Testis (tissue), 3 donors: ENCODE results near the gene ZFP42. TPM values are rescaled to one million over a fixed set of nuclear protein-coding genes. Genes with fewer than 3 reads are reported as not detected.

Experiments used
- DNase-seq: peaks from one replicate; pipeline ENCODE4 v3.0.0-alpha.2; 2019
- H3K27ac ChIP-seq, 2 donors: fragments of 200-600 bp; sonication (generic); one replicate each; pipeline ENCODE4 v1.5.1; 2019
- H3K27me3 ChIP-seq: fragments of 200-600 bp; sonication (generic); one replicate; pipeline ENCODE4 v1.5.1; 2019
- H3K36me3 ChIP-seq: fragments of 200-600 bp; sonication (generic); one replicate; pipeline ENCODE4 v1.5.1; 2017; ENCODE audit warnings: low read depth; ENCODE audit errors: missing control alignments
- H3K4me1 ChIP-seq: fragments of 200-600 bp; sonication (generic); one replicate; pipeline ENCODE4 v1.5.1; 2019
- H3K4me3 ChIP-seq, 2 donors: fragments of 200-600 bp; sonication (generic); one replicate each; pipeline ENCODE4 v1.5.1; 2017 to 2019
- H3K9me3 ChIP-seq: fragments of 200-600 bp; sonication (generic); one replicate; pipeline ENCODE4 v1.5.1; 2017
- POLR2A ChIP-seq: fragments of 450-650 bp; IDR thresholded peaks from one replicate; pipeline ENCODE4 v1.6.1; 2017; ENCODE audit warnings: antibody characterized with exemption, mild to moderate bottlenecking, moderate library complexity
- WGBS, 2 donors: methylation state at CpG; one replicate each; pipeline ENCODE4 v1.1.5; 2018; 5-methylcytosine and 5-hydroxymethylcytosine counted together
- intact Hi-C: fragments of 100-400 bp; cut with DNase I; formaldehyde crosslinking; loops from one replicate; pipeline ENCODE4 v1.15.1; 2023; ENCODE audit warnings: low total_unique reads
- polyA plus RNA-seq: library from polyadenylated mRNA; stranded (reverse); fragments of 350-450 nt; fragmentation: Illumina TruSeq; extraction: RNeasy Lipid Tissue Mini Kit (QIAGEN cat#74804); gene quantifications from one replicate; pipeline ENCODE4 v1.2.3, GENCODE V29; 2014; ENCODE audit warnings: low read depth, low replicate concordance; ENCODE audit not compliant: insufficient read depth
- total RNA-seq, 2 donors: library from RNA; depleted of rRNA; stranded (reverse); fragments of >200 nt; gene quantifications; one replicate each; pipeline ENCODE4 v1.2.3, GENCODE V29; 2016
- TF ChIP-seq, protein P1 (sequence below), 3 experiments: fragments of 450-650 bp in 2 of 3; fragments of 200-600 bp in 1 of 3; sonication (generic) in 1 of 3; IDR thresholded peaks; one replicate each; pipeline ENCODE4 v1.5.1; 2016 to 2019; ENCODE audit warnings: antibody characterized with exemption in 3 of 3, mild to moderate bottlenecking in 2 of 3, moderate library complexity in 1 of 3

Gene ZFP42
- total and polyA plus RNA-seq, 3 donors from 2014 or later = 1.2 to 3.3 (median 2.2) TPM

DNA sequence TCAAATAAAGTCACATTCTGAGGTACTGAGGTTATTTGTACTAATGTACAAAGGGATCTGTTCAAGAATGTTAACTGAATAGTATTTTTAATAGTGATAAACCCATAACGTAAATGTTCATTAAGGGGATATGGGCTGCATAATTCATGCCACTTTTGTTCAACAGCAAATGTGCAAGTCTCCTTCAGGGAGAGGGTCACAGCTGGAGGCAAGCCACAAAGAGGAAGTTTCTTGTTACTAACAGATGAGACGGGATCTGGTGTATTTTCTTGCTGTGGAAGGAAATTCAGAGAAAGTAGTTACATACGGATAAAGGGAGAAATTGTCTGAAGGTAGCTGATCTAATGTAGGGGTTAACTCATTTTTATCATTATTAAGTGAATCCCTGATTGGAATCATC, 10.0 kb downstream of the ZFP42 start:
- H3K4me1 ChIP-seq = no peaks in the 10 kb centered on the region
- no peak overlapping the region for H3K4me3 ChIP-seq
- no peak overlapping the region for H3K27ac ChIP-seq
- intact Hi-C loops = no loop called here
- TF ChIP-seq POLR2A = no peak
- TF ChIP-seq, protein P1, sequence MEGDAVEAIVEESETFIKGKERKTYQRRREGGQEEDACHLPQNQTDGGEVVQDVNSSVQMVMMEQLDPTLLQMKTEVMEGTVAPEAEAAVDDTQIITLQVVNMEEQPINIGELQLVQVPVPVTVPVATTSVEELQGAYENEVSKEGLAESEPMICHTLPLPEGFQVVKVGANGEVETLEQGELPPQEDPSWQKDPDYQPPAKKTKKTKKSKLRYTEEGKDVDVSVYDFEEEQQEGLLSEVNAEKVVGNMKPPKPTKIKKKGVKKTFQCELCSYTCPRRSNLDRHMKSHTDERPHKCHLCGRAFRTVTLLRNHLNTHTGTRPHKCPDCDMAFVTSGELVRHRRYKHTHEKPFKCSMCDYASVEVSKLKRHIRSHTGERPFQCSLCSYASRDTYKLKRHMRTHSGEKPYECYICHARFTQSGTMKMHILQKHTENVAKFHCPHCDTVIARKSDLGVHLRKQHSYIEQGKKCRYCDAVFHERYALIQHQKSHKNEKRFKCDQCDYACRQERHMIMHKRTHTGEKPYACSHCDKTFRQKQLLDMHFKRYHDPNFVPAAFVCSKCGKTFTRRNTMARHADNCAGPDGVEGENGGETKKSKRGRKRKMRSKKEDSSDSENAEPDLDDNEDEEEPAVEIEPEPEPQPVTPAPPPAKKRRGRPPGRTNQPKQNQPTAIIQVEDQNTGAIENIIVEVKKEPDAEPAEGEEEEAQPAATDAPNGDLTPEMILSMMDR (IDR thresholded peaks at IDR 0.05) = no peak
- WGBS, 2 donors = 70 to 82% methylated on average over 3 of the region's 3 CpGs
- H3K9me3 ChIP-seq = no peaks in the 10 kb centered on the region
- H3K36me3 ChIP-seq = no peaks in the 10 kb centered on the region
- H3K27me3 ChIP-seq = no peaks in the 10 kb centered on the region
- no peak for DNase-seq

DNA sequence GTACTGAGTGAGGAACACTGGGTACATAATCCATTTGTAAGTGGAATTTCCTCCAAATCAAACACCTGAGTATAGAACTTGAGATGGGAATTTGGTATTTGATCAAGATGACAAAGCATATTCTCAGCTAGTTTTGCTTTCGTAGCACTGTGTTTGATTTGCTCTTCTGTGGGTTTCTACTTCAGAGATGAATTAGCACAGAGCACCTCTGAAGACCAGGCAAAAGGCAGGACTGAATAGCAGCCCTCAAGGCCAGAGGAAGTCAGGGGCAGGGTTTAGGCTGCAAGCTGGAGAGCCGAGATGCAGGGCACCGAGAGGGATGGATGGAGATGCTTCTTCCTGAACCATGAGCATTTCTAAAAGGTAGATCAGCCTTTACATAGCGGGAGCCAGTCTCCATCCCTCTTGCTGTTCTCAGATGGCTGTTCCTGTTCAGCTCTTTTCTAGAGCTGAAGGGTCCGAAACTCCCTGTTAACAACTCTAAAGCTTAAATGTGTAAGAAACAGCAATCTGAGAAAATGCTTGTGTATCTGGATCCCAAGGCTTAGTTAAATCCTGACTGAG, 10.8 kb downstream of the ZFP42 start:
- no peak for TF ChIP-seq POLR2A
- TF ChIP-seq, protein P1 (IDR thresholded peaks at IDR 0.05) = no peak
- intact Hi-C loops = no loop called here

DNA sequence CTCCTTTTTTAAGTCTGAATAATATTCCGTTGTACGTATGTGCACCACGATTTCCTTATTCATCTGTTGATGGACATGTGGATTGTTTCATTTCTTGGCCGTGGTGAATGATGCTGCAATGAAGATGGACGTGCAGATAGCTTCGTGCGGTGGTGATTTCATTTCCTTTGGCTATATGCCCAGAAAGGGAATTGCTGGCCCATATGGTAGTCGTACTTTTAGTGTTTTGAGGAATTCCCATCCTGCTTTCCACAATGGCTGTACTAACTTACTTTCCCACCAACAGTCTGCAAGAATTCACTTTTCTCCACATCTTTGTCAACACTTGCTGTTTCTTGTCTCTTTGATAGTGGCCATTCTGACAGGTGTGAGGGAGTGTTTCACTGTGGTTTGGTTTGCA, 12.8 kb downstream of the ZFP42 start:
- DNase-seq = no peak
- intact Hi-C loops = no loop called here
- Histone ChIP-seq H3K36me3 (no peaks in the 10 kb centered on the region), H3K4me3 (no peak overlapping the region), H3K27ac (no peak overlapping the region), H3K9me3 (no peaks in the 10 kb centered on the region), H3K27me3 (no peaks in the 10 kb centered on the region), H3K4me1 (no peaks in the 10 kb centered on the region)
- TF ChIP-seq POLR2A = no peak
- TF ChIP-seq, protein P1 (IDR thresholded peaks at IDR 0.05) = no peak
- WGBS, 2 donors = 43 to 70% methylated on average over 8 of the region's 8 CpGs

More for the DNA sequence above, 10.8 kb downstream of the ZFP42 start:
- H3K36me3 ChIP-seq = no peaks in the 10 kb centered on the region
- H3K27me3 ChIP-seq = no peaks in the 10 kb centered on the region
- no peak for DNase-seq
- no peak overlapping the region for H3K27ac ChIP-seq
- H3K4me1 ChIP-seq = no peaks in the 10 kb centered on the region
- WGBS, 2 donors = 79 to 85% methylated on average over 5 of the region's 5 CpGs
- H3K4me3 ChIP-seq = no peak overlapping the region
- no peaks in the 10 kb centered on the region for H3K9me3 ChIP-seq

DNA sequence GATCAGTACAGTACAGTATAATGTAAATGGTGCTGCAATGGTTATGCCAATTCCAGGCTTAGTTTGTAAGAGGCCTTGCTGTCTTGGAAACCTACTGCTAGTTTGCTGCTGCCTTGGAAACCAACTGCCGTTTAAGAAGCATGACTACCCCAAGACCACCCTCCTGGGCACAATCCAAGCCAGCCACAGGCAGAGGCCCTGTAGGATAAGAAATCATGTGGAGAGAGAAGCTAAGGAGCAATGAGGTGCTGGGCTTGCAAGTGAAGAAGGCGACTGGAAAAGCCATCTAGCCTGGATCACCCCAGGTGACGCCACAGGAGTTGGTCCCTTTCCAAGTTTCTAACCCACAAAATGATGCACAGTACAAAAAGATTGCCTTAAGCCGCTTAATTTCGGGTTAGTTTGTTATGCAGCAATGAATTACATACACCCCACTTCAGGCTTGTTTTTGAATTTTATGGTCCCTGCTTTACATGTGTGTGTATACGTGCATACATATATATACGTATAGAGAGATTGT, 16.9 kb downstream of the ZFP42 start:
- DNase-seq = no peak
- H3K27ac ChIP-seq = no peak overlapping the region
- H3K9me3 ChIP-seq = no peaks in the 10 kb centered on the region
- no peaks in the 10 kb centered on the region for H3K36me3 ChIP-seq
- H3K27me3 ChIP-seq = no peaks in the 10 kb centered on the region
- H3K4me3 ChIP-seq = no peak overlapping the region
- TF ChIP-seq, protein P1 (IDR thresholded peaks at IDR 0.05) = no peak
- no peak for TF ChIP-seq POLR2A
- WGBS, 2 donors = 90% methylated on average over 7 of the region's 7 CpGs
- no peaks in the 10 kb centered on the region for H3K4me1 ChIP-seq
- intact Hi-C loops = no loop called here
